AG09319 (cell line): ENCODE results near the gene ROM1.
A peak's percentile ranks its signal among the peaks of the same experiment; 100 is the strongest.
"Not testable (repeated sequence)": the region's sequence is repeated elsewhere in the genome, so short reads cannot be mapped to it uniquely, and the experiment has no call there.

Experiments
- DNase-seq: peaks from one replicate; pipeline ENCODE4 v3.0.0-alpha.2; 2010; ENCODE audit warnings: low read depth; ENCODE audit errors: extremely low read depth
- TF ChIP-seq, protein P1 (sequence below): IDR thresholded peaks from 2 replicates; pipeline ENCODE4 v1.5.1; 2011; ENCODE audit warnings: low read depth, mild to moderate bottlenecking, inconsistent platforms, low read length, moderate library complexity

Gene ROM1

DNA sequence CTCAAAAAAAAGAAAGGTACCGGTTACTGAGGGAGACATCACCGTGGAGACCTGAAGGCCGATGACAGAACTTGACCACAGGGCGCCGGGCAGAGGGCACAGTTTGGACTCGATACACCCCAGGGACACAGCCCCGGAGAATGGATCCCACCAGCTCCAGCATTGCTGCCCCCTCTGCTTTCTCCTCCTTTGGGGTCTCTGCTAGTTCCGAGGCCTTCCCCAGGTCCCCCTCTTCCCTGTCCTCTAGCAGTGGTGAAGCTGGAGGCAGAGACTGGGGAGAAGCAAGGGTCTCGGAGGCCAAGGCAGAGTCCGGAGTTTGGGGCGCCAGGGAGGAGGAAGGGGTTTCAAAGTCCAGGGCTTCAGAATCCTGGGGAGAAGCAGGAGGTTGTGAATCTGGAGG is 34.5 kb upstream of the ROM1 start:
- no peak for DNase-seq
- TF ChIP-seq, protein P1, sequence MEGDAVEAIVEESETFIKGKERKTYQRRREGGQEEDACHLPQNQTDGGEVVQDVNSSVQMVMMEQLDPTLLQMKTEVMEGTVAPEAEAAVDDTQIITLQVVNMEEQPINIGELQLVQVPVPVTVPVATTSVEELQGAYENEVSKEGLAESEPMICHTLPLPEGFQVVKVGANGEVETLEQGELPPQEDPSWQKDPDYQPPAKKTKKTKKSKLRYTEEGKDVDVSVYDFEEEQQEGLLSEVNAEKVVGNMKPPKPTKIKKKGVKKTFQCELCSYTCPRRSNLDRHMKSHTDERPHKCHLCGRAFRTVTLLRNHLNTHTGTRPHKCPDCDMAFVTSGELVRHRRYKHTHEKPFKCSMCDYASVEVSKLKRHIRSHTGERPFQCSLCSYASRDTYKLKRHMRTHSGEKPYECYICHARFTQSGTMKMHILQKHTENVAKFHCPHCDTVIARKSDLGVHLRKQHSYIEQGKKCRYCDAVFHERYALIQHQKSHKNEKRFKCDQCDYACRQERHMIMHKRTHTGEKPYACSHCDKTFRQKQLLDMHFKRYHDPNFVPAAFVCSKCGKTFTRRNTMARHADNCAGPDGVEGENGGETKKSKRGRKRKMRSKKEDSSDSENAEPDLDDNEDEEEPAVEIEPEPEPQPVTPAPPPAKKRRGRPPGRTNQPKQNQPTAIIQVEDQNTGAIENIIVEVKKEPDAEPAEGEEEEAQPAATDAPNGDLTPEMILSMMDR, result no peak

DNA sequence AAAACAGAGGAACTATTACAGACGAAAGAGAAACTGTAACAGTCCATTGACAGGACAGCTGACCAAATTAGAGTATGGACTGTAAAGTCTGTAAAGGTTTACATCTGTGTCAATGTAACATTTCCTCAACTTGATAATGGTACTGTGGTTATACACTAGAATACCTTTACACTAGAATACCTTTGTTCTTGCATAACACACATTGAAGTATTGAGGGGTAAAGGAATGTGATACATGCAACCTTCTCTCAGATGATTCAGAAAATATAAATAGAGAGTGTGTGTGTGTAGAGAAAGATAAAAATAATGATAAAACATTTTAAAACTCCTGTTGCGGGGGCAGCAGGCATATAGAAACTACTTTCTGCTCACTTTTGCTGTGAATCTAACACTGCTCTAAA is 33.8 kb upstream of the ROM1 start:
- TF ChIP-seq, protein P1, result no peak
- DNase-seq, result no peak

DNA sequence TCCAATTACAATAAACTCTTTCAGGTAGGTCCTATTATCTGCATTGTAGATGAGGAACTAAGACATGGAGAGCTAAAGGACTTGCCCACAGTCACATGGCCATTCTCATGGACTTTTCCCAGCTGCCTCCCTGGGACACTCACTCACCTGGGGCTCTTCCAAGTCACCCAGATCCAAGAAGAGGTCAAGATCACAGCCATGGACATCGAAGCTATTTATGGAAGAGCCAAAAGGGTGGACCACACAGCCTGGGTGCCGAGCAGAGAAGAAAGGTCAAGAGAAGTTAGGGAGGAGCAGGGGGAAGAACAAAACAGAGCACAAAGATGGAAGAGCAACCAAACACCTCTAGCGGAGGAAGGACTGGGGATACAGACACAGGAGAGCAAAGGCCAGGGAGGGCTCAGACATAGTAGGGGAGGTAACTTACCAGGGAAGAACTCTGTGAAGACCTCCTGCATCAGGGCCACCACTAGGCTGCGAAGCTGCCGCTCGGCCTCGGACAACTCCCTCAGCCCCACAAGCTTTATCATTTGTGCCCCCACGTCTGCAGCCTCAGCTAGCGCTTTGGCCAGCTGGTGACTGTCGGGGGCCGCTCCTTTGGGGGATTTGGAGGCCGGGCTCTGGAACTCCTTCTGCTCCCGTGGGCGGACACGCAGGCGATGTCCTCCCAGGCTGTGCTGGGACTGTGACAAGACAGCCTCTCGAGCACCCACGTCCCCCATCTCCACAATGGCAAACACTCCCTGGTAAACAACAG is 31.9 kb upstream of the ROM1 start:
- no peak for DNase-seq
- TF ChIP-seq, protein P1, result no peak

DNA sequence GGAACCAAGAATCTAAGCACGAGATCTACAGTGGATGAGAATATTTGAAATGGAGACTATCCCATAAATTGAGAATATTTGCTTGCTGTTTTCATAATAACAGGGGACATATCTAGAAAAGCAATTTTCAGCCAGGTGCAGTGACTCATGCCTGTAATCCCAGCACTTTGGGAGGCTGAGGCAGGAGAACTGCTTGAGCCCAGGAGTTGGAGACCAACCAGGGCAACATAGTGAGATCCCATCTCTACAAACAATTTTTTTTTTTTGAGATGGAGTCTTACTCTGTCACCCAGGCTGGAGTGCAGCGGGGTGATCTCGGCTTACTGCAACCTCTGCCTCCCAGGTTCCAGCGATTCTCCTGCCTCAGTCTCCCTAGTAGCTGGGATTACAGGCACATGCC is 31.3 kb upstream of the ROM1 start:
- not testable (repeated sequence) for DNase-seq

DNA sequence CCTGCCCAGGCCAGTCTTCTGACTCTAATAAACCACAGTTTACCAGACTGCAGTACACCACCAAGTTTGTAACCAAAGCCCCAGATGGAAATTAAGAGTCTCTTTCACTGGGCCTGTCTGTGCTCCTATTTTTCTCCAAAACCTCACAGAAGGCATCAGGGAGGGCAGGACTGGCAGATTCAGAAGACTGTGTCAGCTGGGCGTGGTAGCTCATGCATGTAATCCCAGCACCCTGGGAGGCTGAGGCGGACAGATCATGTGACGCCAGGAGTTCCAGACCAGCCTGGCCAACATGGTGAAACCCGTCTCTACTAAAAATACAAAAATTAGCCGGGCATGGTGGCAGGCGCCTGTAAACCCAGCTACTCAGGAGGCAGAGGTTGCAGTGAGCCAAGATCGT is 27.7 kb upstream of the ROM1 start:
- not testable (repeated sequence) for DNase-seq

DNA sequence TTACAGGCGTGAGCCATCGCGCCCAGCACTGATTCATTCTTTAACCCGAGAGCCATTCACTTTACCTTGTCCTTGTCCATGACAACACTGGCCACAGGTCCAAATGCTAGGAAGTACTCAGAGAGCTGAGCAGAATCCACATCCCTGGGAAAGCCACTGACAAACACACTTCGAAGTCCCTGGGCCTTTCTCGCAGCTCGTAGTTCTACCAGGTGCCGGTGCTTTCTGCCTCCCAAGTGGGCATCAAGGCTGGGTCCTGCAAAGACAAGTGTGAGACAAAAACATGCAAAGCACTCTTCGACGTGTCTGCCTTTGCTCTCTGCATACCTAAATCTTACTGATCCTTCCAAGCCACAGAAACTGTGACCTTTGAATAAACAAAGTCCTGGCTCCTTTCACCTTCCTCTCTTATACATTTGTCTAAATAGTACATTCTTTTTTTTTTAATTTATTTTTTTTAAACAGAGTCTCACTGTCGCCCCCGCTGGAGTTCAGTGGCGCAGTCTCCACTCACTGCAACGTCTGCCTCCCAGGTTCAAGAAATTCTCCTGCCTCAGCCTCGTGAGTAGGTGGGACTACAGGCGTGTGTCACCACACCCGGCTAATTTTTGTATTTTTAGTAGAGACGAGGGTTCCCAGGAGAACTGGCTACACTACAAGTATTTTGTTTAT is 24.0 kb upstream of the ROM1 start:
- DNase-seq, result no peak
- TF ChIP-seq, protein P1, result no peak; the same call in 1 of the 2 replicates

DNA sequence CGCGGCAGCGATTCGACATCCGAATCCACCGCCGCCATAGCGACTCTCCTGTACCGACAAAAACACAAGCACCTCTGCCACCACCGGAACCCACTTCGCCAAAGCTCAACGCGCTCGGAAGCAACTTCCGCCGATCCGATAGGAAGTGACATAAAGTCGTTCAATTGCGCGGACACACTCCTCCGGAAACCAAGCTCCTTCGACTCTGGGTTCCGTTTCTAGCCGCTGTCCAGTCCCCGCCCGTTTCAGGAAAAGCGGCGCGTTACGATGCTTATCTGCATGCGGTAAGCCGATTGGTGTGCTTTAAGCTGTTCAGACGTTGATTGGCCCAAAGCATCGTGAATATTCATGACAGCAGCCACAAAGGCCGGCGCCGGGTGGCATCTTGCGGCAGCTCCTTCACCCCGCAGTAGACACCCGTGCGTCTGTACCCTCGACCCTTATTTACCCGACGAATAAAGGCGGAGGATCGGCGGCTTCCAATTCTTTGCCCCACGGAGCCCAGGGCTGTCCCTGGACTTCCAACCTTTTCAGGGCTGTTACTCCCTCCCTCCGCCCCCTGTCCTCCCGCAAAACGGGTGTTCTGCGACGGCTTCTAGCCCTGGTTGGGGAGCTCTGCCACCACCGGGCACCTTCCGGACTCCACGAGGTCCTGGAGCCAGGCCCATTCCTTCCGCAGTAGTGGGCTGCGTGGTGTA is 21.5 kb upstream of the ROM1 start, which contains the start of gene TUT1:
TSS of gene TUT1 (minus strand) at position 76 of the 698 bp plus-strand sequence. CDS start at position 38, 38 bp downstream.
- TF ChIP-seq, protein P1, result no peak
- DNase-seq, result peak; percentile 96

DNA sequence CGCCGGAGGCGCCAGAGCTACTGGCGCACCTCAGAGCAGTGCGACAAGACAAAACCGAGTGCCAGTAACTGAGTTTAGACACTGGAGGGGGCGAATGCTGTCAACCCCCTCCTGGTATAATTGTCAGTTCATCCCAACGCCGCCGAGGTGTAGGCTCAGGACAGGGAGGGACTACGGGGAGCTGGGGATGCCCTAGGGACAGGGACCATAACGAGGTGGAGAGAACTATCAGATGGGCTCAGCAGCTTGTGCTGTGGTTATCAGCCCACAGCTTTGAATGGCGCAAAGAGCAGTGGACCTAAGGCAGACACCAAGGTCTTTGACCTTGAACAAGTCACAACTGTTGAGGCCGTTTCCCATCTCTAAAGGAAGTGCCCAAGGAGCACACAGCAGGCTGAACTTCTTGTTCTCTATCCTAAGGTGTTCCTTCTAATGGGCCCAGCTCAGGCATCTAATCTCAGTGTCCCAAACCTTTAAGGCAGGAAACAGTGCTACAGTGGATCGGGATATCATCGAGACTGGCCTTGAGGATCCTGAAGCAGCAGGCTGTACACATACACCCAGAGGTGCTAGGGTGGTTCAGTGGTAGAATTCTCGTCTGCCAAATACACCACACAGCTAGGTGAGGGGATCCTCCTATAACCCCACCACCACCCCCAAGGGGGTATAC is 20.8 kb upstream of the ROM1 start:
- no peak for DNase-seq
- TF ChIP-seq, protein P1, result no peak
